IPS-18c (cell line): ENCODE results near the gene STAP2.

ENCODE experiments used
- H3K4me3 ChIP-seq: 2 replicates; pipeline ENCODE4 v1.7.0; 2013; ENCODE audit warnings: low read depth, mild to moderate bottlenecking, low read length, moderate library complexity; ENCODE audit not compliant: insufficient read depth
- H3K9me3 ChIP-seq: one replicate; pipeline ENCODE4 v1.6.1; 2013; ENCODE audit warnings: mild to moderate bottlenecking, low read length, moderate library complexity; ENCODE audit not compliant: control insufficient read depth, insufficient read depth

STAP2 gene

DNA sequence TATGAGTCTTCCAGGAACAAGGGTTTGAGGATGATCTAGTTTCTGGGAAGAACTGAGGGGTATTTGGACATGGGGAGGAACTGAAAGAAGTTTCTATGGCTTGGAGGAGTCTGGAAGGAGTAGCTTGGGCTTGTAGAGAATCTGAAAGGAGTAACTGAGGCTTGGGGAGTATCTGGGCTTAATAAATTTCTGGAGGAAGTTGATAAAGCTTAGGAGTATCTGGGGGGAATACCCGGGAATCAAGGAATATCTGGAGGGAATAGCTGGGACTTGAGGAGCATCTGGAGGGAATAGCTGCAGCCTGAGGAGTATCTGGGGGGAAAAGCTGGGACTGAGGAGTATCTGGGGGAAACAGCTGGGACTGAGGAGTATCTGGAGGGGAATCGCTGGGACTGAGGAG lies 18.2 kb downstream of the STAP2 start:
- no peak overlapping the region for H3K4me3 ChIP-seq

DNA sequence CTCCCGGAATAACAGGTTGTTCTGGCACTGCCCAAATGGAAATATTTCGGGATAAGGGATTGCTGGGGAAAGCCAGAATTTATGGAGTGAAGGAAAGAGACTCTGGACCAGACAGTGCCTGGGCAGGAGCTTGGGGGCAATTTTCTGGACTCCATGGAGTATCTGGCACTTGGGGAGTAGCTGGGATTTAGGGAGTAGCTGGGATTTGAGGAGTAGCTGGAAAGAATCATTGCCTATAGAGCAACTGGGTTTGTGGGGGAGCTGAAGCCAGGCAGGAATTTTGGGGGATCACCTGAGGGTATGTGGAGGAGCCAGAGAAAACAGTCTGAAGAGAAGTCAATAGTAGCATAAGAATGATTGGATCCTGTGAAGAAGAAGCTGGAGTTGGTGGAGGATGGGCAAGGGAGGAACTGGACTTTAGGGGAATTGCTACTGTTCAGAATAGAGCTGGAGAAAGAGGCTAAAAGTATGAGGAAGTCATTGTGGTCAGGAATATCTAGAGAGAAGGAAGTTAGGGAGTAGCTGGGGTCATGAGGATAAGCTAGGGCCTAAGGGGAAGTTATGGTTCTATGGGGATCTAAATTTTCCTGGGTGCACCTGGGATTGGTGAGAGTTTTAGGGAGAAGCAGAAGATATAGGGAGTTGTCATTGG lies 19.4 kb downstream of the STAP2 start:
- H3K9me3 ChIP-seq: peaks cover 11% of the 10 kb centered on the region
- H3K4me3 ChIP-seq: no peak overlapping the region

More for the DNA sequence above, 18.2 kb downstream of the STAP2 start:
- H3K9me3 ChIP-seq: peaks cover 12% of the 10 kb centered on the region

DNA sequence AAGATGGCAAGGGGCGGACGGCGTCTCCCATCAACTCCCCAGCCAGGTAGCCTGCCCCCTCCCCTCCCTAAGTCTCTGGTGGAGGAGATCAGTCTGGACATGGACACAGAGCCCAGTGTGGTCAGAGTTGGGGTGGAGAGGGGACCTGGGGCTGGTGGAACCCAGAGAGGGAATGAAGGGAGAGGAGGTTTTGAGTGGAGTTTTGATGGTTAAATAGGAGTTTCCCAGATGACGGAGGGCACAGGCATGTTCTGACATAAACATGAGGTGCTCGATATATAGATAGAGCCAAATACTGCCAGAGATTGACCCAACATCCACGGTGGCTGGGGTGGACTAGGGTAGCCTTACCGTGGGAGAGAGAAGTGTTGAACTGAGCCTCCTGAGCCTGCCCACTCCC lies 20.2 kb downstream of the STAP2 start:
- Histone ChIP-seq H3K4me3 (no peak overlapping the region), H3K9me3 (peaks cover 11% of the 10 kb centered on the region)

DNA sequence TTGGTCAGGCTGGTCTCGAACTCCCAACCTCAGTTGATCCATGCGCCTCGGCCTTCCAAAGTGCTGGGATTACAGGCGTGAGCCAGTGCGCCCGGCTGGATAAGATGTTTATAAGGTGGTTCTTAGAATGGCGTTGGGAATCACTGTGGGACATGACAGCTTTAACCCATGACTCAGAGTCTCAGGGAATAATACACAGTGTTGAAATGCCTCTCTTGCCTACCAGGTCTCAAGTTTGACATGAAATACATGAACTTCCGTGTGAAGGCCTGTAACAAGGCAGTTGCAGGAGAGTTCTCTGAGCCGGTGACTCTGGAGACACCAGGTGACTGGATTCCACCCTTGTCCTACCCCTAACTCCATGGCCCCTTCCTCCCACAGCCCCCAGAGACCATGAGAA lies 21.7 kb downstream of the STAP2 start:
- H3K9me3 ChIP-seq: peaks cover 9% of the 10 kb centered on the region
- H3K4me3 ChIP-seq: no peak overlapping the region

DNA sequence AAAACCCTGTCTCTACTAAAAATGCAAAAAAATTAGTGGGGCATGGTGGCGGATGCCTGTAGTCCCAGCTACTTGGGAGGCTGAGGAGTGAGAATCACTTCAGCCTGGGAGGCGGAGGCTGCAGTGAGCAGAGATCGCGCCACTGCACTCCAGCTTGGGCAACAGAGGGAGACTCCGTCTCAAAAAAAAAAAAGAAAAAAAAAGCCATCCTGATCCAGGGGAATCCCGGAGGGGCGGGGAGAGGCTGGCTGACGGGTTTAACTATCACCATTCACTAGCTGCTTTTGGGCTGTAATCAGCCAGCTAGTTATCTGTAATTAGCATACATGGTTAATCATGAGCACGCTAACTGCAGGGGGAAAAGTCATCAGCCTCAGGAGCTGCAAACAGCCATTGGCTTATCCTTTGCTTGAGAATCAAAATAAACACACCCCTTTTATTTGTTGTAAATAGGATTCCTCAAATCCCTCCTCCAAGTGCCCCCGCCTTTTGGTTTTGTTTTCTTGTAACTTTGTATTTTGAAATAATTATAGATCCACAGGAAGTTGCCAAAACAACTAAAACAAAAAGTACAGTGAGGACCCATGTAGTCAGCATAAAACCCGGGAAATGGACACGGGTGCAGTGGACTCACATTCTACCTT lies 24.7 kb downstream of the STAP2 start:
- no peak overlapping the region for H3K4me3 ChIP-seq
- H3K9me3 ChIP-seq: peaks cover 7% of the 10 kb centered on the region

DNA sequence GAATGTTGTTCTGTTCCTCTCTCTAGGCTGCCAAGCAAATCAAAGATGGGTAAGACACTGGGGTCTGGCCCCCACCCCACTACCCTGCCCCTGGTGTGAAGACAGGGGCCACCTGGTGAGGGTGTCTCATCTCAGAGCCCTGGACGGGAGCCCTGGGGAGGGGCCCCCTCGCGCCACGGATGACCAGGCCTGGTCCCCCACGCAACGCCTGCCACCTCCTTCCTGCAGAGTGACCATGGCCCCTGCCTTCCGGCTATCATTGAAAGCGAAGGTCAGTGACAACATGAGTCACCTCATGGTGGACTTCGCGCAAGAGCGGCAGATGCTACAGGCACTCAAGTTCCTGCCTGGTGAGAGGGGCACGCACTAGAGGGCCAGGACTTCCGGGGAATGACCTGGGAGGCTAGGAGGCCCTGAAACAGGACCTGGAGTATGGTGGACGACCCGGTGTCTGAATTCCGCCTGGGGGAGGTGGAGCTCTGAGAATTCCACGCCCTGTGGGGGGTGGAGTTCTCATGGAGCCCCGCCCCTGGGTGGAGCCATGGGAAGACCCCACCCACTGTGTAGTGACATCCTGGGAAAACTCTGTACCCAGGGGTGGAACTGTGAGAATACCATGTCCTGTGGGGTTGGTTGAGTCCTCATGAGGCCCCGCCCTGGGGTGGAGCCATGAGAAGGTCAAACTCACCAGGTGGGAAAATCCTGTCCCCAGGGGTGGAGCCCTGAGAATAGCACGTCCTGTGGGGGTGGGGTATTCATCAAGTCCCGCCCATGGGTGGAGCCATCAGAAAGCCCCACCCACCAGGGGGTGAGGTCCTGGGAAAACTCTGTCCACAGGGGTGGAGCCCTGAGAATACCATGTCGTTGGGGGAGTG lies 28.1 kb downstream of the STAP2 start:
- Histone ChIP-seq H3K9me3 (peaks cover 2% of the 10 kb centered on the region), H3K4me3 (no peak overlapping the region)

DNA sequence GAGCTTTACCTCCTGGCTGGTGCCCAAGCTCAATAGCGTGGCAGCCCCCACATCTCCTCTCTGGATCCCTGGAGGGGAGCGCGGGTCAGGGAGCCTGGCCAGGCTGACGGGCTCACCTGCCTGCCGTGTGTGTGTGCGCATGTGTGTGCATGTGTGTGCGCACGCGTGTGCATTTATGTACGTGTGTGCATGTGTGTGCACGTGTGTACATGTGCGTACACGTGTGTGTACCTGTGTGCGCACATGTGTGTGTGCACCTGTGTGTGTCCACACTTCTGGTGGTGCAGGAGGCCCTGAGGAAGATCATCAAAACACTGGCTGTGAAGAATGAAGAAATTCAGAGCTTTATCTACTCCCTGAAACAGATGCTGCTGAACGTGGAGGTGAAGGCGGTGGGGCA lies 33.0 kb downstream of the STAP2 start:
- H3K4me3 ChIP-seq: no peak overlapping the region; the same call in 1 of the 2 replicates

DNA sequence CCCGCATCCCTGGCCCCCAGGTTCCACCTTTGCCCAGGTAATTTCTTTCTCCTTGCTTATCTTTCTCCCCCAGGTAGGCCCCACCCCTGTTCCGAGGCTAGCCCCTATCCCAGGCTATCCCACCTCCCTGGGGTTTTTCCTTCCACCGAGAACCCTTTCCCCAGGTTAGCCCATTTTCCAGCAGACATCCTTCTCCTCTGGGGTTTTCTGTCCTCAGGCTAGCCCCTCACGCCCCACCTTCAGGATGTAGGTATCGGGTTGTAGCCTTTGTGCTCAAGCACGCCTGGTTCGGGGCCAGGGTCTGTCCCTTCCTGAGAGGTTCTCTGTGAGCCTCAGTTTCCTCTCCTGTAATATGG lies 33.4 kb downstream of the STAP2 start:
- Histone ChIP-seq H3K4me3 (peak overlapping the region; percentile 34; the same call in 1 of the 2 replicates), H3K9me3 (no peaks in the 10 kb centered on the region)

More for the DNA sequence above, 33.0 kb downstream of the STAP2 start:
- H3K9me3 ChIP-seq: no peaks in the 10 kb centered on the region

DNA sequence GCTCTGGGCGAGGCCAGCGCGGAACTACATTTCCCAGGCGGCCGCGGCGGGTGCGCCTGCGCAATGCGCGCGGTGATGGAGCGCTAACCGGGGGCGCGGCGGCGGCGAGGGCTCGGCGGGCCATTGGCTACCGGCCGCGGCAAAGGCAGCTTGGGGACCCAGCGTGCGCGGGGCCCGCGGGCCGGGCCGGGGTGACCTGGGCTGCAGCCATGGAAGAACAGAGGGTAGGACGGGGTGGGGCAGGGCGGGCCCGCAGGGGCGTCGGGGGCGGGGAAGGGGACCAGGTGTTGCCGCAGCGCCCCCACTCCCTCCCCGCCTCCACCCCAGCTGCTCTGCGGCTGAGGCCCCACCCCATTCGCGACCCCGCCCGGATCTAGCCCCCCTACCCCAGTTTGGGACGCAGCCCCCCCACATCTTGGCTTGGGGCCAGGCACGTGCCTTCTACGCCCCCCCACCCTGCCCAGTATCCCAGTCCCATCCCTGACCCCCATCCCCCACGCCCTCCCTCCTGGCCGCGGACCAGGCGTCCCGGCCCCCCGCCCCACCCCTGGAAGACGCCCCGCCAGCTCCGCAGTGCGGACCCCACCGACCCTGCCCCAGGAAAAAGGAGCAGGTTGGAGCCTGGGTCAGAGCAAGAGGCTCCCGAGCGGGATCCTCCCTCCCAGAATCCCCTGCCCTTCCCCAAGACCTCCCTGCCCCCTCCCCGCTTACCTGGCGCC lies 33.9 kb downstream of the STAP2 start, which contains the start of gene FSD1:
Gene FSD1, plus strand, starts transcription at position 61 of the 719 bp plus-strand sequence. Its CDS starts 149 bp downstream, at position 210.
- Histone ChIP-seq H3K9me3 (no peaks in the 10 kb centered on the region), H3K4me3 (peak within 1 kb of the TSS; percentile 40; the same call in 1 of the 2 replicates)

DNA sequence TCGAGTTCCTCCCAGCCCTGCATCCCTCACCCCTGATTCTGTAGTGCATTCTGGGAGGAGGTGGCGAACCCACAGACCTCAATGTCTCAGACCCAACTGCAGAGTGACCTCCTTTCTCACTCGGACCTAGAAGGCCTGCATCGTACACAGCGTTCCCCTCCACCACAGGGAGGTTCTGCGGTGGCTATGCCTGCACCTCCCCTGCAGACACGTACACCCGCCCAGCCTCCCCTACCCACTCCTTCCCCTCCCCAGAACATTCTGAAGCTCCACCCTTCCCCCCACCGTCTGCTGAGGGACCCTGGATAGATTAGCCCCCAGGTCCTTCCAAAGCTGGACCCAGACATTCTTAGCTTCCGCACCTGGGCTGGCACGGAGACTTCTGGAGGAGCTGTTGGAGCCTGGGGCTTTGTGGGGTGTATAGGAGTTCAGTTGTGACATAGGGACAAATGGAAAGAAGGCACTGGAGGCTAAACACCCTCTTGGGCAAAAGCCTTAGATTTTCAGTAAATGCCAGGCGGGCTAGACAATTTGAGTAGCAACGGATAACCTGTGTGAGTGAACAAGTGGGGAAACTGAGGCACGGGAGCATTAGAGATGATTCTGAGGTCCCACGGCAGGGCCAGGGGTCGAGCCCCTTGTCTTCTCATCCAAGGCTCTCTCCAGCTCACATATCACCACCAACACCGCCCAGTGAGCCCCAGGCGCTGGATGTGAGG lies 34.6 kb downstream of the STAP2 start:
- Histone ChIP-seq H3K4me3 (no peak overlapping the region; the same call in 1 of the 2 replicates), H3K9me3 (no peaks in the 10 kb centered on the region)

DNA sequence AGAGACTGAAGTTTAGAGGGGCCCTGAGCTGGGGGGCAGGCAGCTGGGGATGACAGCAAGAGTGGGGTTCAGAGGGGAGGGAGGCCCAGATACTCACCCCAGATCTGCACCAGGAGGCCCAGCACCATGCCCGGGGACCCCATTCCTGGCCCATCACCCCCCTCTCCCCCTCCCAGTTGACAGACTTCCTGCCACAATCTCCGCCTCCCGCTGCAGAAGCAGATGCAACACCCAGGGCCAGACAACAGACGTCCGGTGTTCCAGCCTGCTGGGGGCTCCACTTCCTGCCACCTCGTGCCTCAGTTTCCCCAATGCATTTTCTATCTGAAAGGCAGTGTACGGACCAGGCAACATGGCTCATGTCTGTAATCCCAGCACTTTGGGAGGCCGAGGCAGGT lies 36.4 kb downstream of the STAP2 start, which contains the start of gene TMIGD2:
Gene TMIGD2, minus strand, starts transcription at position 147 of the 398 bp plus-strand sequence. Its CDS starts 4 bp downstream, at position 143.
- Histone ChIP-seq H3K9me3 (no peaks in the 10 kb centered on the region), H3K4me3 (no peak within 1 kb of the TSS)

DNA sequence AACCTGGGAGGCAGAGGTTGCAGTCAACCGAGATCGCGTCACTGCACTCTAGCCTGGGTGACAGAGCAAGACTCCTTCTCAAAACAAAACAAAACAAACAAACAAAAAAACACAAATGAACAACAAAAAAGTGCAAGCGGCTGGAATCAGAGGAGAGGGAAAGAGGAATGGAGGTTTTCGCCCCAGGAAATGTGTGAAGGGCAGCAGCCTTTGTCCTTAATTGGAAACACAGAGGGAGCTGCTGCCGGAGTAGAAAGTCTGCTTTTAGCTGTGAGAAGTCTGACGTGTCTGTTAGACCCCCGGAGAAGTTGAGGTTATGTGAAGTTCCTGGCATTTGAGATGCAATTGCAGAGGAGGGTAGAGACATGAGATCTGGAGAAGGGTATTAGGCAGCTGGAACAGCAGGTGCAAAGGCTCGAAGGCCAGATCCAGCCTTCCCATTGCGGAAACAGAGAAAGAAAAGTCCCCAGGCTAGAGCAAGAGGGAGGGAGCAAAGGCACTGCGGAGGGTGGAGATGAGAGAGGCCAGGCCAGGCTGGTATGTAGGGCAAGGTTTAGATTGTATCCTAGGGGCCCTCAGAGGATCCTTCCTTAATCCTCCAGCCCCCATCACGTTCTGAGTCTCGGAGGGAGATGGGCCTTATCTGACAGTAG lies 36.9 kb downstream of the STAP2 start:
- H3K4me3 ChIP-seq: no peak overlapping the region
- H3K9me3 ChIP-seq: no peaks in the 10 kb centered on the region

DNA sequence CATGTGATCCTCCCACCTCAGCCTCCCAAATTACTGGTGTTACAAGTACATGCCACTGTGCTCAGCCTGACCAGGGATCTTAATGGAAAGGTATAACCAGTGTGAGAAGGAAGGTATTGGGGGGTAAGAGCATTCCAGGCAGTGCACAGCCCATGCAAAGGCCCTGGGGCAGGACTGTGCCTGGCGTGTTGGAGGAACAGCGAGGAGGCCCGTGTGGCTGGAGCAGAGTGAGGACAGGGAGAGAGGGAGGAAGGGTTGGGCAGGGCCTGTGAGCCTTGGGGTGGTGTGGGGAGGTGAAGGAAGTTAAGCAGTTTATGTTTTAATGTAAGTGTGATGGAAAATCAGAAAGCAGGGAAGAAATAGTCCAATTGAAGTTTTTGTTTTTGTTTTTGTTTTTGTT lies 38.0 kb downstream of the STAP2 start:
- H3K4me3 ChIP-seq: no peak overlapping the region
- H3K9me3 ChIP-seq: no peaks in the 10 kb centered on the region

DNA sequence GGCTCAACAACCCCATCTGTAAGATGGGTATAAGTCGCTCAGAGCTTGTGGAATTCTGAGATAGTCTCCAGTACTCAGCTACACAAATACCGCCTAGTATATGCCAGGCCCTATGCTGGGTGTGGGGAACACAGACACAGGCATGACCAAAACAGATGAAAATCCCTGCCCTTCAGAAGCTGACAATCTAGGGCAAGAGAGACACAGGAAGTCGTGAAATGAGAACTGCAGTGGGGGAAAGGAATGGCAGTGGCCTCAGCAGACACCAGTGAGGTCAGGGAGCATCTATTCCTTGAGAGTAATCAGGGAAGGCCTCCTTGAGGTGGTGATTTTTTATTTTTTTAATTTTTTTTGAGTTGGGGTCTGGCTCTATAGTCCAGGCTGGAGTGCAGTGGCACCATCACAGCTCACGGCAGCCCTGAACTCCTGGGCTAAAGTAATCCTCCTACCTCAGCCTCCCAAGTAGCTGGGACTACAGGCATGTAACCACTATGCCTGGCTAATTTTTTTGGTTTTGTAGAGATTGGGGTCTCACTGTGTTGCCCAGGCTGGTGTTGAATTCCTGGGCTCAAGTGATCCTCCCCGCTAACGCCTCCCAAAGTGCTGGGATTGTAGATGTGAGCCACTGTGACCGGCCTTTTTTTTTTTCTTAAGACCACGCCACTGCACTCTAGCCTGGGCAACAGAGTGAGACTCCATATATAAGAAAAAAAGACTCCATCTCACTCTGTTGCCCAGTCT lies 39.6 kb downstream of the STAP2 start:
- Histone ChIP-seq H3K9me3 (no peaks in the 10 kb centered on the region), H3K4me3 (no peak overlapping the region)

DNA sequence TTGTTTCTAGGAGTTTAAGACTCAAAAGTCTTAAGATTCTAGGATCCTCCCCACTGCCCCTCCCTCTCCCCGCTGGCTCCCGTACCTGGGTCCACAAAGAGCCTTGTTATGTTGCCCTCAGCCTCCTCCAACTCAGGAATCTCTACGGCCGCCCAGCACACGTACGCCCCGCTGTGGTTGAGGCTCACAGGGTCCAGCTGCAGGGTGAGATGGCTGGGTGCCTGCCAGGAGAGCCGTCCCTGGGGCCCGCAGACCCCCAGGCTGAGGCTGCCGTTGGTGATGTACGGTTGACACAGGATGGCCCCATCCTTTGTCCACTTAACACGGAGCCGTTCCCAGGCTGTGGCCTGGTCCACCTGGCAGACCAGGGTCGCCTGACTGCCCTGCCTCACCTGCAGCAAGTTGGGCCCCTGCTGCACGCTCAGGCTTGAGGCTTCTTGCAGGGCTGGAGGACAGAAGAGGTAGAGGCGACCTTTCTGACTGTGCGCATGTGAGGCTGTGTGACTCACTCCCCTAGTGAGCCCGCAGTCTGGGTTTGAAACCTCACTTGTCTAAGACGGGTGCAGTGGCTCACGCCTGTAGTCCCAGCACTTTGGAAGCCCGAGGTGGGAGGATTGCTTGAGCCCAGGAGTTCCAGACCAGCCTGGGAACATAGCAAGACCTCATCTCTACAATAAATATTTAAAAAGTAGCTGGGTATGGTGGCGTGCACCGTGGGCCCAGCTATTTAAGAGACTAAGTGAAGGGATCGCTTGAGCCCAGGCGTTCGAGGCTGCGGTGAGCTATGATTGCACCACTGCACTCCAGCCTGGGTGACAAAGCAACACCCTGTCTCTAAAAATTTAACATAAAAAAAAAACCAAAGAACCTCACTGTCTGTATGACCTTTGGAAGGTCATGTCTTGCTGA lies 40.5 kb downstream of the STAP2 start:
- H3K9me3 ChIP-seq: no peaks in the 10 kb centered on the region
- no peak overlapping the region for H3K4me3 ChIP-seq
